ENCODE measurements around the gene MBD3L4.
"Not testable (repeated sequence)": the region's sequence is repeated elsewhere in the genome, so short reads cannot be mapped to it uniquely, and the experiment has no call there.

Gene MBD3L4

GRCh38 chr19:7040079-7040478 lies at the start of gene MBD3L4:
MBD3L4 (minus strand) TSS chr19:7040179; CDS start chr19:7040144, 35 bp downstream.
- not testable (repeated sequence) for FAIRE-seq

GRCh38 chr19:7088999-7089398 lies 49.0 kb upstream of the MBD3L4 start:
- no peak for FAIRE-seq

GRCh38 chr19:7083076-7083956 lies 43.3 kb upstream of the MBD3L4 start:
- FAIRE-seq, result no peak

- FAIRE-seq, result no peak
Observed at GRCh38 chr19:7078008-7078407, 38.0 kb upstream of the MBD3L4 start.

- no peak for FAIRE-seq
Observed at GRCh38 chr19:7076151-7076550, 36.2 kb upstream of the MBD3L4 start.

GRCh38 chr19:7074705-7075282 lies 34.8 kb upstream of the MBD3L4 start:
- FAIRE-seq, result no peak

GRCh38 chr19:7072541-7072940 lies 32.6 kb upstream of the MBD3L4 start:
- no peak for FAIRE-seq

- no peak for FAIRE-seq
Observed at GRCh38 chr19:7069904-7070226, 29.9 kb upstream of the MBD3L4 start.

GRCh38 chr19:7069042-7069903 lies 29.3 kb upstream of the MBD3L4 start, which contains the start of gene ZNF557:
ZNF557 (plus strand) TSS chr19:7069703; CDS start chr19:7075075, 5,372 bp downstream.
- peak; percentile 88 for FAIRE-seq

GRCh38 chr19:7068599-7068998 lies 28.6 kb upstream of the MBD3L4 start:
- no peak for FAIRE-seq

- FAIRE-seq, result no peak
Observed at GRCh38 chr19:7067716-7068115, 27.7 kb upstream of the MBD3L4 start.

GRCh38 chr19:7067122-7067521 lies 27.1 kb upstream of the MBD3L4 start:
- not testable (repeated sequence) for FAIRE-seq

- no peak for FAIRE-seq
Observed at GRCh38 chr19:7063764-7064418, 23.9 kb upstream of the MBD3L4 start.

- no peak for FAIRE-seq
Observed at GRCh38 chr19:7063339-7063738, 23.4 kb upstream of the MBD3L4 start.

GRCh38 chr19:7059977-7060376 lies 20.0 kb upstream of the MBD3L4 start:
- not testable (repeated sequence) for FAIRE-seq

- FAIRE-seq, result not testable (repeated sequence)
Observed at GRCh38 chr19:7058576-7058975, 18.6 kb upstream of the MBD3L4 start, which contains the start of gene MBD3L3. MBD3L3 (minus strand) TSS chr19:7058676; CDS start chr19:7058605, 71 bp downstream.

- not testable (repeated sequence) for FAIRE-seq
Observed at GRCh38 chr19:7056371-7056770, 16.4 kb upstream of the MBD3L4 start.

- FAIRE-seq, result not testable (repeated sequence)
Observed at GRCh38 chr19:7055679-7056078, 15.7 kb upstream of the MBD3L4 start.

- not testable (repeated sequence) for FAIRE-seq
Observed at GRCh38 chr19:7054635-7055368, 14.8 kb upstream of the MBD3L4 start.

GRCh38 chr19:7052896-7053295 lies 12.9 kb upstream of the MBD3L4 start:
- not testable (repeated sequence) for FAIRE-seq

- FAIRE-seq, result not testable (repeated sequence)
Observed at GRCh38 chr19:7051421-7051820, 11.4 kb upstream of the MBD3L4 start.

GRCh38 chr19:7049021-7049420 lies 9.0 kb upstream of the MBD3L4 start, which contains the start of gene MBD3L2:
MBD3L2 (plus strand) TSS chr19:7049321; CDS start chr19:7049374, 53 bp downstream.
- not testable (repeated sequence) for FAIRE-seq
